ENCODE data around the gene MARCHF10. TPM values are rescaled to one million over a fixed set of nuclear protein-coding genes. Genes with fewer than 3 reads are reported as not detected.
"Not testable (repeated sequence)": the region's sequence is repeated elsewhere in the genome, so short reads cannot be mapped to it uniquely, and the experiment has no call there.

Gene MARCHF10
- total RNA-seq, 4 donors from 2014 or later: 0.29 to 0.81 TPM; not detected in 2

- H3K4me1 ChIP-seq: no peaks in the 10 kb centered on the region
- TF ChIP-seq CTCF (IDR thresholded peaks at IDR 0.05): no peak
- TF ChIP-seq POLR2A (IDR thresholded peaks at IDR 0.05): no peak
Measured at GRCh38 chr17:62791235-62791734, 16.8 kb downstream of the MARCHF10 start.

GRCh38 chr17:62790564-62790986 is 17.5 kb downstream of the MARCHF10 start:
- TF ChIP-seq POLR2A (IDR thresholded peaks at IDR 0.05) (no peak), CTCF (IDR thresholded peaks at IDR 0.05) (no peak)
- no peak for DNase-seq
- no peak overlapping the region for H3K27ac ChIP-seq
- H3K27me3 ChIP-seq: no peaks in the 10 kb centered on the region
- no peaks in the 10 kb centered on the region for H3K4me1 ChIP-seq
- WGBS, 2 donors: 67 to 69% methylated on average over 7 of the region's 7 CpGs
- intact Hi-C loops (cut with DNase I): no loop called here
- no peak overlapping the region for H3K4me3 ChIP-seq (replicated peaks in 1 of 3)
- no peaks in the 10 kb centered on the region for H3K9me3 ChIP-seq
- H3K36me3 ChIP-seq: no peaks in the 10 kb centered on the region

More at GRCh38 chr17:62791235-62791734, 16.8 kb downstream of the MARCHF10 start:
- Histone ChIP-seq H3K36me3 (no peaks in the 10 kb centered on the region), H3K27me3 (no peaks in the 10 kb centered on the region), H3K27ac (no peak overlapping the region), H3K9me3 (no peaks in the 10 kb centered on the region), H3K4me3 (replicated peaks in 1 of 3) (no peak overlapping the region)
- 43 to 47% methylated on average over 6 of the region's 6 CpGs for WGBS, 2 donors
- intact Hi-C loops (cut with DNase I): no loop called here
- no peak for DNase-seq

GRCh38 chr17:62787366-62787765 is 20.7 kb downstream of the MARCHF10 start:
- Histone ChIP-seq H3K4me3 (replicated peaks in 1 of 3) (no peak overlapping the region), H3K27me3 (no peaks in the 10 kb centered on the region), H3K9me3 (no peaks in the 10 kb centered on the region), H3K4me1 (no peaks in the 10 kb centered on the region), H3K36me3 (no peaks in the 10 kb centered on the region), H3K27ac (no peak overlapping the region)
- intact Hi-C loops (cut with DNase I): no loop called here
- TF ChIP-seq CTCF (IDR thresholded peaks at IDR 0.05) (no peak), POLR2A (IDR thresholded peaks at IDR 0.05) (no peak)
- DNase-seq: no peak
- WGBS, 2 donors: 93 to 95% methylated on average over 2 of the region's 2 CpGs

GRCh38 chr17:62786646-62787045 is 21.5 kb downstream of the MARCHF10 start:
- 84 to 90% methylated on average over 2 of the region's 2 CpGs for WGBS, 2 donors
- no peak for DNase-seq
- H3K27me3 ChIP-seq: no peaks in the 10 kb centered on the region
- no peak overlapping the region for H3K27ac ChIP-seq
- intact Hi-C loops (cut with DNase I): no loop called here
- H3K4me1 ChIP-seq: no peaks in the 10 kb centered on the region
- H3K36me3 ChIP-seq: no peaks in the 10 kb centered on the region
- no peak overlapping the region for H3K4me3 ChIP-seq (replicated peaks in 1 of 3)
- H3K9me3 ChIP-seq: no peaks in the 10 kb centered on the region
- TF ChIP-seq CTCF (IDR thresholded peaks at IDR 0.05) (no peak), POLR2A (IDR thresholded peaks at IDR 0.05) (no peak)

GRCh38 chr17:62785983-62786382 is 22.1 kb downstream of the MARCHF10 start:
- H3K27me3 ChIP-seq; H3K9me3 ChIP-seq; H3K4me1 ChIP-seq; H3K27ac ChIP-seq; H3K36me3 ChIP-seq; intact Hi-C loops (cut with DNase I); H3K4me3 ChIP-seq (replicated peaks in 1 of 3); DNase-seq: not testable (repeated sequence)
- WGBS, 2 donors: 88 to 100% methylated on average over 1 of the region's 1 CpG
